ENCODE data around the gene RNF166.
"Not testable (repeated sequence)": the region's sequence is repeated elsewhere in the genome, so short reads cannot be mapped to it uniquely, and the experiment has no call there.

Gene RNF166

DNA sequence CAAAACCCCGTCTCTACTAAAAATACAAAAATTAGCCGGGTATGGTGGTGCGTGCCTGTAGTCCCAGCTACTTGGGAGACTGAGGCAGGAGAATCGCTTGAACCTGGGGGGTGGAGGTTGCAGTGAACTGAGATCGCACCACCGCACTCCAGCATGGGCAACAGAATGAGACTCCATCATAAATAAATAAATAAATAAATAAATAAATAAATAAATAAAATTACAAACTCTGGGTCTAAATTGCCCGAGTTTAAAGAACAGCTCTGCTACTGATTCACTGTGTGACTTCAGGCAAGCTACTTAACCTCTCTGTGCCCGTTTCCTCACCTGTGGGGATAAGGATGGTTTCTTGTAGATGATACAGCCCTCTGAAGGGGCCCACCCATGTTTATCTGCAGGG lies 36.7 kb downstream of the RNF166 start:
- not testable (repeated sequence) for DNase-seq

- DNase-seq, result no peak
Observed at GRCh38 chr16:88667461-88667860, 38.7 kb downstream of the RNF166 start.

- no peak for DNase-seq
Observed at GRCh38 chr16:88665570-88665969, 40.6 kb downstream of the RNF166 start.

- DNase-seq, result no peak
Observed at GRCh38 chr16:88665148-88665547, 41.1 kb downstream of the RNF166 start.

- peak; percentile 79 to 94 for DNase-seq
Observed at GRCh38 chr16:88662843-88663606, 43.2 kb downstream of the RNF166 start, which contains the start of gene MVD. TSS of gene MVD (minus strand) at chr16:88663091. CDS start at chr16:88663080, 11 bp downstream.

DNA sequence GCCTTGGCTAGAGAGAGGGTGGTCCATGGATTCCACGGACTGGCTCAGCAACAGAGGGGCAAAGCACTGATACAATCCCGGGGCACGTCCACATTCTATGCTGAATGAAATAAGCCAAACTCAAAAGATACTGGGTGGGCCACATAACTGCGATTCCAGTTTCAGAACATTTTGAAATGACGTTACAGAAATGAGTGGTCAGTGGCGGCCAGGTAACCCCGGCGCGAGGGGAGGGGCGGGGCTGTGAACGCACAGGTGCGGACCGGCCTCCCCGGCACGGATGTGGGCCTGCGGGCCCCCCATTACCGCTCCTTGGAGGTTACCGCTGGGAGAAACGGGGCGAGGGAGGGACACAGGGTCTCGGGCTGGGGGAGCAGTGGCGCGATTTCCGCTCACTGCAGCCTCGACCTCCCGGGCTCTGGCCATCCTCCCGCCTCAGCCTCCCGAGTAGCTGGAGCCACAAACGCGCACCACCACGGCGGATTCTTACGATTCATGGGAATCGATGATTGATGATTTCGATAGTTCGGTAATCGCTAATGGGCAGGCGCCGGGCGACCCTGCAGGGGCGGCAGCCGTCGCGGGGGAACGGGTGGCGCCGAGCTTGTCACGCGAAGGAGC lies 43.9 kb downstream of the RNF166 start:
- DNase-seq, result no peak

DNA sequence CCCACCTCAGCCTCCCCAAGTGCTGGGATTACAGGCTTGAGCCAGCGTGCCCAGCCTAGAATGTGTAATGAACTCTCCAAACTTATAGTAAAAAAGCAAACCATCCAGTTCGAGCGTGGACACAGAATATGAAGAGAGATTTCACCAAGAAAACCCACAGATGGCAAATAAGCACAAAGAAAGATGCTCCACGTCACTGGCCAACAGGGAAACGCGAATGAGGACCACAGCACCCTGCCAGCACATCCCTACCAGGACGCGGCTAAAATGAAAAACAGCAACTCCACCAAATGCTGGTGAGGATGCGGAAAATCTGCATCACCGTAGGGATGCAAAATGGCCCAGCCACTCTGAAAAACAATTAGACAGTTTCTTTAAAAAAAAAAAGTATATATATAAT lies 44.7 kb downstream of the RNF166 start:
- DNase-seq, result no peak

DNA sequence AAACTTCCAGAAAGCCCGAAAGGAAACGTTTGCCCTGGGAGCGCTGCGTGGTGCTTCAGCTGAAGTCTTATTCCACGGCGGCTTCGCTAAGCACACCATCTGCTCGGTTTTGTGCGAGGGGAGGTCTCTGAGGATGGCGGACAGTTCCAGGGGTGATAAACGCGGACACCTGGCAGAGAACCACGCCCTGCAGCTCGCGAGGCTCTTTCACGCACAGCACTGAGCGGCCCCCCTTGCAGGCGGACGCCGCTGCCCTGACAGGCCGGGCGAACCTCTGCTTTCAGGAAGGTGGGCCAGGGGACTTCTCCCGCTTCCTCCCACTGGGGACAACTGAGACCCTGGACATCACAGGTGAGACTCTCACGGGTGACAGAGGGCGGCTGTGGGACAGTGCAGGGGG lies 47.0 kb downstream of the RNF166 start:
- DNase-seq, result no peak

DNA sequence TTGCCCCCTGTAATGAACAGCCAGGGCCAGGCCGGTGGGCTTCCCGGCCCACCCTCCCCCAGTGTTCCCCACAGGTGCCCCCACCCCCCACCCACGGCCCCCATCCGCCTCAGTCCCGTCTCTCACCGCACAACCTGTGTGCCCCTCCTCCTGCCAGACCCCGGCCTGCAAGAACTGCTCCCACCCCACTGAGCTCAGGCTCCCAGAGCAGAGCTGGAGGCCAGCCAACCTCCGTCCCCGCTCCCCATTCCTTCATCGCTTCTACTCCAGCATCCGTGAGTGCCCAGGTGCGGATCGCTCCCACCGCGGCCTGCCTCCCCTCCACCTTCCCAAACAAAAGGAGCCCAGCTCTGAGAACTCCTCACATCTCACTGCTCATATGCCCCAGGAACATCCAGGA lies 47.5 kb downstream of the RNF166 start:
- DNase-seq, result no peak

- no peak for DNase-seq
Observed at GRCh38 chr16:88657371-88657770, 48.8 kb downstream of the RNF166 start.

DNA sequence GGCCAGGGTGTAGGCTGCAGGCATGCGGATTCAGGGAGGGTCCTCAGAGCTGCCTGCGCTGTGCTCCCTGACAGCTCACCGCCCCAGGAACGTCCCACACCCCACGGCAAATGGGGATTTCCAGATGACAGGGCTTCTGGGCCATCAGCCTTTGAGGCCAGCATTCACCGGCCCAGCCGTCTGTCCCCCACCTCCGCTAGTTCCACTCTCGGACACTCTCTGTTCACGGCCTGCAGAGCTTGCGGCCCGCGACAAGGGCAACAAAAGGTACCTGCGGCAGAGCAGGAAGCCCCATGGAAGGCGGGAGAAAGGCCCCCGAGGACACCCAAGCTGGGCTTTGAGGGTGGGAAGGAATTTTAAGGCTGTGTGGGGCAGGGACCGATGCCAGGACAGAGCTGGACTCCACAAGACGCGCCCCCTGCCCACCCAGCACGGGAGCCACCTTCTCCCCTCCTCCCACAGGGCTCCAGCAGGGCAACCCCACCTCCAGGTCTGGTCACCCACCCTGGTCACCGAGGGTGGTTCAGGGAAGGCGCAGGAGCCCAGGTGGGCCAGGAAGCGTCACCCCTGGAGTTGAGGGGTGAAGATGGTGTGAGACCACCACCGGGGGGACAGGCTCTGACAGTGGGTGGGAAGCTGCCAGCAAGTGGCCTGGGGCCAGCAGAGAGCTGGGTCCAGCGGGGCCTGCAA lies 49.8 kb downstream of the RNF166 start:
- no peak for DNase-seq

DNA sequence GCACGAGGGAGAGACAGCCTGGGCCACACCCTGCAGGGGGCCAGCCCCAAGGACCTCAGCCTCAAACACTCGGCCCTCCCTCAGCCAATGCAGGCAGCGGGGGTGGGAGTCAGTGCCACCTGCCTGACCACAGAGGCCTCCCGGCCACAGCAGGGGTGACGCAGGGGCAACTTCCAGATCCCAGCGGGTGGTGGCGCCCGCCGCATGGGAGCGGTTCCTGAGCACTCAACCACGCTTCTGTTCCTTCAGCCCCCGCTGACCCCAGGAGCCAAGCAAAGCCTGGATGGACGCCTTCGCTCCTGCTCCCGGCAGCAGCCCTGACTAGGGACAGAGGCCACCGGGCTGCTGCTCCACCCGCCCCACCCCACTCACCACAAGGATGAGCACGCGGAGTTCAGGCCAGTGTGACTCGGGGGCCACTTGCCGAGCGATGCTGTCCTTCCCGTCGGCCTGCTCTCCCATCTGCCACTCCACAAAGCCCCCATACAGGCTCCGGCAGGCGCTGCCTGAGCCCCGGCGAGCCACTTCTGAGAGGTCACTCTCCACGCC lies 50.4 kb downstream of the RNF166 start:
- DNase-seq, result no peak

DNA sequence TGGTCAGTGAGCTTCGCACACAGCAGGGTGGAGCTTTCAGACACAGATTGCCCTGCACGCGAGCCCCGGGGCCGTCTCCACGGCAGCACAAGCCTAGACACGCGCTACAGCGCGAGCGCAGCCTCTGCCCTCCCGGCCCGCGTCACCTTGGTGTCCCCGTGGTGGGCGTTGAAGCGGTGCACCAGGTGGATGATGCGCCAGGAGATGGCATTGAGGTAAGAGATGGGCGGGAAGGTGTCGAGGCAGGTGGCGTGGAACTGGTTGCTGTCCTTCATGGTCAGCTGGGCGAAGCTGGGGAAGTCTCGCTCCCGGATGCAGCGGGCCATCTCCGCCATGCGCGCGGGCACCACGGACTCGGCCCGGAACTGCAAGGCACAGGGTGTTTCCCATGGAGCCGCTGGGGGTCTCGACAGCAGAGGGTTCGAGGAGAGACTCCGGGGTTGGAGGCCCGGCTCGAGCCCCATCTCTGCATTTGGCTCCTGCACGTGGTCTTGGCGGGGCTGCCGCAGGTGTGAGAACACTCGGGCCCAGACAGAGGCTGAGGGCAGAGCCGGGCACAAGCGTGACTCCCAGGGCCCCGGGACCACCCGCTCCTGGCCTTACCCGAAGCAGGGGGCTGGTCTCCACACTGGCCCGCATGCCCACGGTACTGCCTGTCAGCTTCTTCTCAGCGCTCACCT lies 51.0 kb downstream of the RNF166 start:
- no peak for DNase-seq

GRCh38 chr16:88654363-88655052 lies 51.7 kb downstream of the RNF166 start:
- DNase-seq, result no peak

DNA sequence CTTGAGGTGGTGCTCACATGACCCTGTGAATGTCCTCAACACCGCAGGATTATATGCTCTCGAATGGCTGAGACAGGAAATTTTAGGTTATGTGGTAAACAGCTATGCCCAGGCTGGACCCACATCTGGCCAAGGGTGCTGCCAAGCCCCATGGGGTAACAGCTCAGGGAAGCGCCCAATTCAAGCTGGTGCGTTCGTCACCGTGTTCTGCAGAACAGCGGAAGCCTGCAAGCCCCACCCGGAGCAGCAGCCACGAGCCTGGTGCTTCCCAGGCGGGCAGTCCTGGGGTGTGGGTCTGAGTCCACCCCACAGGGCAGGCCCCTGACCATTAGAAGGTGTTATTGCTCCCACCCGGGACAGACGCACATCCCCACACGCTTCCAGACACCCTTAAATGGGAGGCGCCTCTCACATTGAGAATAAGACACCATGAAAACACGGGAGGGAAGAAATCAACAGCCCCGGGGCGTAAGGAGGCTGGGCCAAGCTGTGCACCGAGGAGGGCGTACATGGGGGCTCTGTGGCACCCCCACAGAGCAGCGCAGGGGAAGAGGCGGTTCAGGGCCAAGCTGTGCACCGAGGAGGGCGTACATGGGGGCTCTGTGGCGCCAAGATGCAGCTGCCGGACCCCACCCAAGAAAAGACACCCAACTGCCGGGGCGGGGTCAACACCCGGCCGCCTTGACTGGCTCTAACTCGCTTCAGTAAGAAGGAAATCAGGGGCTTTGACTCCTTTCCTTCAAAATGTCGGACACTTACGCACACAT lies 52.4 kb downstream of the RNF166 start:
- no peak for DNase-seq

DNA sequence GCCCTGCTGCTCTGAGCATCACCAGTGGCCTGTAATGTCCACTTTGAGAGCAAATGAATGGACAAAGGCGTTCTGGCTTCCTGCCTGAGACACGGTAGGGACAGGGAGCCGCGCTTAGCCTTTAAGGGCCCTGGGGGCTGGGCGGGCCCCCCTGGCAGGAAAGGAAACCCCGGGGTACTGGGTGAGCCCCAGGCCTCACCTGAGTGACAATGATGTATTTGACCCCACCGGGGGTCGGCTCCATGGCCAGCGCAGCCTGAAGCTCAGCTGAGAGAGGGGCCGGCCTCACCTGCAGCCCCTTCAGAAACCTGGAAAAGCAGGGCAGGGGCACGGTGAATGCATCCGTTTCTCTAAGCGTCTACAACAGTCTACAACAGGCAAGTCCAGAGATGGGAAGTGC lies 53.1 kb downstream of the RNF166 start:
- DNase-seq, result no peak

- DNase-seq, result no peak
Observed at GRCh38 chr16:88652762-88653063, 53.5 kb downstream of the RNF166 start.

- no peak for DNase-seq
Observed at GRCh38 chr16:88651989-88652761, 54.0 kb downstream of the RNF166 start.

DNA sequence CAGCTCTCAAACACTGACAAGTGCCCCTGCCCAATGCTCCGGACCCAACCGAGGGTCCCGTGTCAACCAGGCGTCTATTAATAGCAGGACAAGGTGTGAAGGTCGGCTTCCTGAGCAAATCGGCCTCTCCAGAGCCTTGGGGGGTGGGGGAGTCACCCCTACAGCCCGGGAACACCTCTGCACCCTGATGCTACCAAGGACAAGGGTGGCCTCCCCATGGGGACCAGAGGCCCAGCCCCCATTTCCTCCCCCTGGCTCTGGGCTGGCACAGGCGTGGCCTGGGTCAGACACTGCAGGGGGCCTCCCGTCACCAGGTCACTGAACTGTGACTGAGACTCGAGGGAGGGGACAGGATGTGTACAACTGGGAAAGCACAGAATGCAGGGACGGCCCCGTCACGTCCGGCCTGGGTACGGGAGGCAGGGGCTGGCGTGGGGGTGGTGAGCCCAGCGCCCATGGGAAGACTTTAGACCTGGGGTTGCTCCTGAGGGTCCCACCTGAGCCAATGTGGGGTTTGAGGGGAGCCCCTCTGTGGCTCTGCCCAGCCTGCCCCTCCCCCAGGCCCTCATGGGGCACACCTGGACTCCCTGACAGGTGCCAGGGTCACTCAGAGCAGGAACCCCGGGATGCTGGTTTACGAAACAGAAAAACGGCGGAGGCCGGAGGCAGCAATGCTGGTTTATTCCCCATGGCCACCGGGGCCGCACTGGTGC lies 54.8 kb downstream of the RNF166 start:
- DNase-seq, result no peak

DNA sequence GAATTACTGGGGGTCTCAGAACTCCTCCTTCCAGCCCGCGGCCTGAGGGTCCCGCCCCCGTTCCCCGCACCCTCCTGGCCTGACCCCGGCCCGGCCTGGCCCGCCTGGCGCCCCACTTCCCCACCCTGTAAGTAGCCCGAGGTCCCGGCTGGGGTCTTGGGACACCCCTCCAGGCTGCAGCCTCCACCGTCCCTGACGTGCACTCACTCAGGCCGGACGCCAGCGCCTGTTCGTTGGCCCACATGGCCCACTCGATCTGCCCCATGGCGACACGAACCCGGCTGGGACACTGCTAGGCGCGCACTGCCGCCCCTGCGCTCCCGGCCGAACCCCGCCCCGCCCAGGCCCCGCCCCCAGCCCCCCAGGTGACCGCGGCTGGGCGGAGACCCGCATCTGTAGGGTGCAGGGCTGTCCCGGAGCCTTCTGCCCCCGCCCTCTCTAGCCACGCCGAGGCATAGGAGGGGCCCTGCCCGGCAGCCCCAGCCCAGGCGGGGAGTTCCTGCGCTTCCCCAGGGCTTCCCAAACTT lies 55.4 kb downstream of the RNF166 start, which contains the start of gene CYBA:
CYBA (minus strand) TSS at position 305 of the 527 bp plus-strand sequence; CDS start at position 265, 40 bp downstream.
- DNase-seq, result no peak

All from cerebellar nuclear complex (tissue), 1 donor.